HEK293T (cell line): Measurements from ENCODE around the gene SHLD1.

Source experiments
- ARNT ChIP-seq: fragments of 450-650 bp; IDR thresholded peaks from 2 replicates; pipeline ENCODE4 v1.6.1; 2017; ENCODE audit warnings: mild to moderate bottlenecking
- BHLHE40 ChIP-seq: fragments of 450-650 bp; IDR thresholded peaks from 2 replicates; pipeline ENCODE4 v1.6.1; 2016; ENCODE audit warnings: mild to moderate bottlenecking, moderate library complexity, borderline replicate concordance
- CTBP1 ChIP-seq: fragments of 450-650 bp; IDR thresholded peaks from 2 replicates; pipeline ENCODE4 v1.6.1; 2016; ENCODE audit warnings: borderline replicate concordance
- ELF4 ChIP-seq: fragments of 450-650 bp; IDR thresholded peaks from 2 replicates; pipeline ENCODE4 v1.6.1; 2017; ENCODE audit warnings: antibody characterized with exemption
- FOXM1 ChIP-seq: fragments of 450-650 bp; IDR thresholded peaks from 2 replicates; pipeline ENCODE4 v1.6.1; 2017; ENCODE audit warnings: mild to moderate bottlenecking, borderline replicate concordance
- L3MBTL2 ChIP-seq: fragments of 450-650 bp; conservative IDR thresholded peaks from 2 replicates; pipeline ENCODE4 v1.6.1; 2016; ENCODE audit warnings: mild to moderate bottlenecking
- NFRKB ChIP-seq: fragments of 450-650 bp; IDR thresholded peaks from 2 replicates; pipeline ENCODE4 v1.6.1; 2016; ENCODE audit warnings: mild to moderate bottlenecking, moderate library complexity
- PKNOX1 ChIP-seq: fragments of 450-650 bp; IDR thresholded peaks from 2 replicates; pipeline ENCODE4 v1.6.1; 2016
- SP1 ChIP-seq: fragments of 450-650 bp; IDR thresholded peaks from 2 replicates; pipeline ENCODE4 v1.6.1; 2017
- SUZ12 ChIP-seq: fragments of 450-650 bp; IDR thresholded peaks from 2 replicates; pipeline ENCODE4 v1.6.1; 2016; ENCODE audit warnings: mild to moderate bottlenecking
- TARDBP ChIP-seq: fragments of 450-650 bp; IDR thresholded peaks from 2 replicates; pipeline ENCODE4 v1.6.1; 2016

- TF ChIP-seq SP1 (no peak), BHLHE40 (no peak), NFRKB (no peak), TARDBP (no peak), ARNT (no peak), CTBP1 (no peak), FOXM1 (no peak), L3MBTL2 (no peak), SUZ12 (no peak), ELF4 (no peak), PKNOX1 (no peak)
These were observed 33.2 kb upstream of the SHLD1 start for GRCh38 chr20:5716953-5717352.
